Measurements from ENCODE around the gene AUTS2. TPM values are rescaled to one million over a fixed set of nuclear protein-coding genes. Genes with fewer than 3 reads are reported as not detected.

AUTS2 gene
- total RNA-seq, 1 donor from 2014 or later = 9.9 TPM

GRCh38 chr7:70574970-70575799 is 976.9 kb downstream of the AUTS2 start:
- no peaks in the 10 kb centered on the region for H3K27me3 ChIP-seq (ENCODE audit: control insufficient read depth, insufficient read depth, low read length)
- TF ChIP-seq CTCF (IDR thresholded peaks at IDR 0.05; ENCODE audit: insufficient read depth, low read length, poor library complexity, severe bottlenecking) = no peak
- no peak overlapping the region for H3K4me3 ChIP-seq (ENCODE audit: low read depth, low read length)
- DNase-seq (ENCODE audit: low read depth) = peak; percentile 58
- no peaks in the 10 kb centered on the region for H3K36me3 ChIP-seq (ENCODE audit: control insufficient read depth, insufficient read depth, low read length)

- Histone ChIP-seq H3K4me3 (ENCODE audit: low read depth, low read length) (no peak overlapping the region), H3K27me3 (ENCODE audit: control insufficient read depth, insufficient read depth, low read length) (no peaks in the 10 kb centered on the region), H3K36me3 (ENCODE audit: control insufficient read depth, insufficient read depth, low read length) (no peaks in the 10 kb centered on the region)
- no peak for TF ChIP-seq CTCF (IDR thresholded peaks at IDR 0.05; ENCODE audit: insufficient read depth, low read length, poor library complexity, severe bottlenecking)
- no peak for DNase-seq (ENCODE audit: low read depth)
Measured at GRCh38 chr7:70577078-70577477, 978.8 kb downstream of the AUTS2 start.

- DNase-seq (ENCODE audit: low read depth) = no peak
- TF ChIP-seq CTCF (IDR thresholded peaks at IDR 0.05; ENCODE audit: insufficient read depth, low read length, poor library complexity, severe bottlenecking) = no peak
- Histone ChIP-seq H3K4me3 (ENCODE audit: low read depth, low read length) (no peak overlapping the region), H3K36me3 (ENCODE audit: control insufficient read depth, insufficient read depth, low read length) (no peaks in the 10 kb centered on the region), H3K27me3 (ENCODE audit: control insufficient read depth, insufficient read depth, low read length) (no peaks in the 10 kb centered on the region)
Measured at GRCh38 chr7:70578131-70578530, 979.9 kb downstream of the AUTS2 start.

GRCh38 chr7:70579397-70580097 is 981.3 kb downstream of the AUTS2 start:
- Histone ChIP-seq H3K4me3 (ENCODE audit: low read depth, low read length) (no peak overlapping the region), H3K27me3 (ENCODE audit: control insufficient read depth, insufficient read depth, low read length) (no peaks in the 10 kb centered on the region), H3K36me3 (ENCODE audit: control insufficient read depth, insufficient read depth, low read length) (no peaks in the 10 kb centered on the region)
- no peak for TF ChIP-seq CTCF (IDR thresholded peaks at IDR 0.05; ENCODE audit: insufficient read depth, low read length, poor library complexity, severe bottlenecking)
- DNase-seq (ENCODE audit: low read depth) = no peak

- TF ChIP-seq CTCF (IDR thresholded peaks at IDR 0.05; ENCODE audit: insufficient read depth, low read length, poor library complexity, severe bottlenecking) = no peak
- no peak for DNase-seq (ENCODE audit: low read depth)
- Histone ChIP-seq H3K36me3 (ENCODE audit: control insufficient read depth, insufficient read depth, low read length) (no peaks in the 10 kb centered on the region), H3K27me3 (ENCODE audit: control insufficient read depth, insufficient read depth, low read length) (no peaks in the 10 kb centered on the region), H3K4me3 (ENCODE audit: low read depth, low read length) (no peak overlapping the region)
Measured at GRCh38 chr7:70580161-70580560, 981.9 kb downstream of the AUTS2 start.

Measured in kidney epithelial cell (primary cell).